GM23338 (cell line): Measurements from ENCODE around the gene PDE7B. TPM values are rescaled to one million over a fixed set of nuclear protein-coding genes. Genes with fewer than 3 reads are reported as not detected.

Source experiments
- ATAC-seq: fragments of 200-7000 bp; cut with Tn5 transposase; 3 replicates; pipeline ENCODE4 v1.9.1; 2020
- DNase-seq: peaks from one replicate; pipeline ENCODE4 v3.0.0-alpha.2; 2015; ENCODE audit warnings: low spot score
- H2AFZ ChIP-seq: fragments of 200-600 bp; sonication (generic); 2 replicates; pipeline ENCODE4 v1.8.0; 2016; ENCODE audit warnings: antibody characterized with exemption, mild to moderate bottlenecking, moderate library complexity
- H3F3A ChIP-seq: fragments of 200-600 bp; sonication (generic); replicated peaks from 2 replicates; pipeline ENCODE4 v1.8.0; 2017; ENCODE audit warnings: antibody characterized with exemption, mixed run types, low read depth
- H3K27ac ChIP-seq: fragments of 200-600 bp; sonication (generic); 2 replicates; pipeline ENCODE4 v1.6.1; 2016; ENCODE audit warnings: low read depth
- H3K27me3 ChIP-seq: fragments of 200-600 bp; sonication (generic); 2 replicates; pipeline ENCODE4 v1.8.0; 2016; ENCODE audit warnings: mild to moderate bottlenecking, mixed run types, moderate library complexity; ENCODE audit not compliant: insufficient read depth
- H3K36me3 ChIP-seq: fragments of 200-600 bp; sonication (generic); 2 replicates; pipeline ENCODE4 v1.8.0; 2016; ENCODE audit warnings: mild to moderate bottlenecking; ENCODE audit not compliant: insufficient read depth
- H3K4me1 ChIP-seq: fragments of 200-600 bp; sonication (generic); 2 replicates; pipeline ENCODE4 v1.8.0; 2016; ENCODE audit warnings: mild to moderate bottlenecking, moderate library complexity; ENCODE audit not compliant: insufficient read depth
- H3K4me2 ChIP-seq: fragments of 200-600 bp; sonication (generic); 2 replicates; pipeline ENCODE4 v1.7.1; 2017; ENCODE audit warnings: mixed run types
- H3K4me3 ChIP-seq: fragments of 200-600 bp; sonication (generic); 2 replicates; pipeline ENCODE4 v1.6.1; 2016; ENCODE audit warnings: mixed run types
- H3K79me2 ChIP-seq: fragments of 200-600 bp; sonication (generic); replicated peaks from 2 replicates; pipeline ENCODE4 v1.8.0; 2017; ENCODE audit warnings: mild to moderate bottlenecking; ENCODE audit not compliant: insufficient read depth
- H3K9me2 ChIP-seq: fragments of 200-600 bp; sonication (generic); 2 replicates; pipeline ENCODE4 v1.8.0; 2017; ENCODE audit not compliant: insufficient read depth
- H4K20me1 ChIP-seq: fragments of 200-600 bp; sonication (generic); replicated peaks from 2 replicates; pipeline ENCODE4 v1.8.0; 2017; ENCODE audit warnings: mild to moderate bottlenecking; ENCODE audit not compliant: insufficient read depth
- H3K27ac Mint-ChIP-seq: 2 replicates; pipeline ENCODE4 v1.8.0; 2020; ENCODE audit warnings: inconsistent platforms, mild to moderate bottlenecking, moderate library complexity, mixed read lengths
- H3K27me3 Mint-ChIP-seq: 3 replicates; pipeline ENCODE4 v1.8.0; 2022; ENCODE audit warnings: low read depth, mild to moderate bottlenecking, moderate library complexity, mixed read lengths, inconsistent platforms; ENCODE audit not compliant: insufficient read depth, poor library complexity
- H3K36me3 Mint-ChIP-seq: 3 replicates; pipeline ENCODE4 v1.8.0; 2021; ENCODE audit warnings: low read depth, mild to moderate bottlenecking, inconsistent platforms, moderate library complexity, mixed read lengths
- H3K4me1 Mint-ChIP-seq: 3 replicates; pipeline ENCODE4 v1.8.0; 2020; ENCODE audit warnings: mild to moderate bottlenecking, inconsistent platforms, mixed read lengths
- H3K4me3 Mint-ChIP-seq: 3 replicates; pipeline ENCODE4 v1.8.0; 2021; ENCODE audit warnings: moderate library complexity, mild to moderate bottlenecking, inconsistent platforms, mixed read lengths
- H3K9me3 Mint-ChIP-seq: 3 replicates; pipeline ENCODE4 v1.8.0; 2020; ENCODE audit warnings: moderate library complexity, mild to moderate bottlenecking, inconsistent platforms, mixed read lengths
- CREB1 ChIP-seq: fragments of 250-450 bp; sonication (Bioruptor Pico); IDR thresholded peaks from 2 replicates; pipeline ENCODE4 v1.5.0; 2020; ENCODE audit warnings: low read depth, mild to moderate bottlenecking, moderate library complexity
- ETS1 ChIP-seq: IDR thresholded peaks from 2 replicates; pipeline ENCODE4 v1.6.1; 2016; ENCODE audit warnings: antibody characterized with exemption
- EZH2 ChIP-seq: fragments of 200-600 bp; sonication (generic); IDR thresholded peaks from one replicate; pipeline ENCODE4 v1.8.0; 2017; ENCODE audit warnings: antibody characterized with exemption, mild to moderate bottlenecking, low read depth; ENCODE audit not compliant: unreplicated experiment
- JUNB ChIP-seq: IDR thresholded peaks from one replicate; pipeline ENCODE4 v1.6.1; 2016; ENCODE audit warnings: antibody characterized with exemption; ENCODE audit not compliant: unreplicated experiment
- NANOG ChIP-seq: IDR thresholded peaks from 2 replicates; pipeline ENCODE4 v1.6.1; 2016; ENCODE audit warnings: antibody characterized with exemption, borderline replicate concordance
- STAT1 ChIP-seq: IDR thresholded peaks from one replicate; pipeline ENCODE4 v1.6.1; 2016; ENCODE audit warnings: antibody characterized with exemption; ENCODE audit not compliant: unreplicated experiment
- ZNF462 ChIP-seq: fragments of 250-450 bp; sonication (Bioruptor Pico); IDR thresholded peaks from 2 replicates; pipeline ENCODE4 v1.5.0; 2020; ENCODE audit warnings: mild to moderate bottlenecking, moderate library complexity
- polyA plus RNA-seq: library from polyadenylated mRNA; unstranded; fragments of >200 nt; fragmentation: Nextera tagmentation; extraction: Ambion mirVana; gene quantifications from 2 replicates; pipeline ENCODE4 v1.2.1, GENCODE V29; 2016
- total RNA-seq: library from RNA; depleted of rRNA; stranded (reverse); fragments of >200 nt; shearing (Covaris generic); gene quantifications from 2 replicates; pipeline ENCODE4 v1.2.3, GENCODE V29; 2014

The PDE7B gene
- total and polyA plus RNA-seq, 2 experiments from 2014 or later, result 0.07 TPM; not detected in 1

GRCh38 chr6:135919026-135919425 lies 67.5 kb downstream of the PDE7B start:
- ATAC-seq, result no peak
- Mint-ChIP-seq H3K27me3 (no peaks in the 10 kb centered on the region), H3K4me3 (no peak overlapping the region), H3K27ac (no peak overlapping the region), H3K36me3 (no peaks in the 10 kb centered on the region), H3K4me1 (peaks cover 27% of the 10 kb centered on the region), H3K9me3 (no peaks in the 10 kb centered on the region)
- Histone ChIP-seq H3K36me3 (no peaks in the 10 kb centered on the region), H4K20me1 (no peaks in the 10 kb centered on the region), H3K4me3 (no peak overlapping the region), H3F3A (no peaks in the 10 kb centered on the region), H3K79me2 (no peaks in the 10 kb centered on the region), H3K4me1 (no peaks in the 10 kb centered on the region; the same call in none of the 2 replicates), H3K4me2 (no peak overlapping the region), H3K9me2 (peaks cover 2% of the 10 kb centered on the region; the same call in 1 of the 2 replicates), H2AFZ (no peak overlapping the region), H3K27ac (no peak overlapping the region), H3K27me3 (no peaks in the 10 kb centered on the region)
- DNase-seq, result no peak
- TF ChIP-seq NANOG, result no peak
- TF ChIP-seq CREB1, result no peak
- no peak for TF ChIP-seq ZNF462
- no peak for TF ChIP-seq STAT1
- TF ChIP-seq EZH2, result no peak
- no peak for TF ChIP-seq JUNB
- TF ChIP-seq ETS1, result no peak
